AG09319 (cell line): ENCODE results near the gene CTR9.

Source experiments
- DNase-seq: peaks from one replicate; pipeline ENCODE4 v3.0.0-alpha.2; 2010; ENCODE audit warnings: low read depth; ENCODE audit errors: extremely low read depth
- CTCF ChIP-seq: IDR thresholded peaks from 2 replicates; pipeline ENCODE4 v1.5.1; 2011; ENCODE audit warnings: low read depth, mild to moderate bottlenecking, inconsistent platforms, low read length, moderate library complexity

CTR9 gene

GRCh38 chr11:10716543-10717259 is 34.3 kb upstream of the CTR9 start:
- TF ChIP-seq CTCF, result no peak

DNA sequence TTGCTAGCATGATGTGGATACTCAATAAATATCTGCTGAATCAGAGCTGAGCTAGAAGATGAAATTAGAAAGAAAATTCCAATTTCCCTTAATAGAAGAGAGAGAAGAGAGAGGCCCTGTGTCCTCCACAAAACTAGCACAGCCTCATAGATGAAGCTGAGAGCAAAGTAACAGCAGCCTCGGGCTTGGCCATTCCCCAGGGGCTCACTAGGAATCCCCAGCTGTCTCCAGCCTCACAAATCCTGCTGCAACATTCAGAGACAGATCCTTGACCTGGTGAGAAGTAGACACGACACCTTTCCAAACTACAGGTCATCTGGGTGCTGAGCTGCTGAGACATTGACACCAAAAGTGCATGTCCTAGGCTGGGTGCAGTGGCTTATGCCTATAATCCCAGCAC is 31.4 kb upstream of the CTR9 start:
- TF ChIP-seq CTCF, result no peak

More at GRCh38 chr11:10716543-10717259, 34.3 kb upstream of the CTR9 start:
- no peak for DNase-seq

DNA sequence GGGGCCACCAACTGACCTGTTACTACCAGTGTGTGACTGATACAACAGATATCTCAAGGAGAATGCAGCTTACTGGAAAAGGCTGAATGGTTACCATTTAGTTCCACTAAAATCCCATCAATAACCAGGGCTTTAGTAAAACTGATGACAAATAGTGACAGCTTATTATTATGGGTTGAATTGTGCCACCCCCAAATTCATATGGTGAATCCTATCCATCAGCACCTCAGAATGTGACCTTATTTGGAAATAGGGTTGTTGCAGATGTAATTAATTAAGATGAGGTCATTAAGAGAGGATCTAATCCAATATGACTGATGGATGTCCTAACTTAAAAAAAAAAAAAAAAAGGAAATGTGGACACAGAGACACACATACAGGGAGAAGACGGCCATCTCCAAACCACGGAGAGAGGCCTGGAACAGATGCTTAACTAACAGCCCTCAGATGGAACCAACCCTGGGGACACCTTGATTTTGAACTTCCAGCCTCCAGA is 30.1 kb upstream of the CTR9 start:
- DNase-seq, result no peak
- TF ChIP-seq CTCF, result no peak

More for the DNA sequence above, 31.4 kb upstream of the CTR9 start:
- no peak for DNase-seq

DNA sequence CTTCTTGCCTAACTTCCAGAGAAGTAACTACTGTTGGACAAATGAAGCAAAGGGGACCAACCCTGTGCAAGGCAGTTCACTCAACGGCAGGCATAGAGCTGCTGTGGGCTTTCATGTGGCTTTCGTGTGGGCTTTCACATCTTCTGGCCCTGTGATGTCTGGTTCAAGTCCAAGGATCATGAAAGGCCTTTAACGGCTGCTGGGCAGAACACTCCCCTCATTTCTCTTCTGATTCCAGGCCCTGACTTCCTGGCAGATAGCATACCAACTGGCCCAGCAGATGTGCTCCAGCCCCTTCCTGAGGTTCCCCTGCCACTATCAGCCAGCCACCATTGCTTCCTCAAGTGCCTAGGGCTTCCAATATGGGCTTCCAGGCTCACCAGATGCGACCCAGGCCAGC is 28.7 kb upstream of the CTR9 start:
- no peak for DNase-seq
- TF ChIP-seq CTCF, result no peak

DNA sequence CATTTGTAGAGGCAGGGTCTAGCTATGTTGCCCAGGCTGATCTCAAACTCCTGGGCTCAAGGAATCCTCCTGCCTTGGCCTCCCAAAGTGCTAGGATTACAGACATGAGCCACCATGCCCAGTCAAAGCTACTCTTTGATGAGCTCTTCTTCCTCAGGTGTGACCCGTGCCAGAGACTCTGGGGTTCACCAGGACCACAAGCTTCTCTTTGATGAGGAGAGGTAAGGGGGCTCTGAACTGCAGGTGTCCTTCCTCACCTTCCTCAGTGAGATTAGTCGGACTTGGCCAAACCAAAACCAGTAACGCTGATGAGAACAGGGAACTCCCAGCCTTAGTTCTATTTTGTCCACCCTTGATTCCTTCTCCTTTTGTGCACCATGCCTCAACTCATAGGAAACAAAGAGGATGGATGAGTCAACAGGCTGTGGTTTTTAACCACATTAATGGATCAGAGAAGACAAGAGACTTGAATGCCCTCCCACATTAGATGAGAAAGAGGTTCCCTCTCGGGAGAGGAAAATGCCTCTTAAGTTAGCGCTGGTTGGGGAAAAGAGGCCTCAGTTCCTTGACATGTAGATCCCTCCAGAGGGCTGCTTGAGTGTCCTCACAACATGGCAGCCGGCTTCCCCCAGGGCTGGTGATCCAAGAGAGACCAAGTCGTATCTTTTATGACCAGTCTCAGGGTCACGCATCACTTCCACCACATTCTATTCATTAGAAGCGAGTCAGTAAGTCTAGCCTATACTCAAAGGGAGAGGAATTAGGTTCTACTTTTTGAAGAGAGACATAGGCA is 25.7 kb upstream of the CTR9 start:
- no peak for TF ChIP-seq CTCF
- no peak for DNase-seq

DNA sequence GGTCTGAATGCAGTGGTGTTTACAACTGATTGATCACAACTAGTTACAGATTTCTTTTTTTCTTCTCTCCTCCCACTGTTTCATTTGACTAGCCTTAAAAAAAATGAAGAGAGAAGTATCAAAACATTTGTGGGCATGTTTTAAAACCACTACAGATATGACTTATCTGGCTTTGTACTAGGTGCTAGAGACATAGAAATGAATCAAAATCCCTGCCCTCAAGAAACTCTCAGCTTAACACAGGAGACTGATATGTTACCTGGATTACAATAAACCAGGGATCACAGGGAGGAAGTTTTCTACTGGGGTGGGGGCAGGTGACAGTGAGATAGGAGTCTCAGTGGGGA is 25.2 kb upstream of the CTR9 start:
- no peak for TF ChIP-seq CTCF
- DNase-seq, result no peak

GRCh38 chr11:10727146-10727851 is 23.7 kb upstream of the CTR9 start:
- no peak for TF ChIP-seq CTCF
- DNase-seq, result no peak
